HEK293T (cell line): ENCODE data around the gene KDM5A.

Experiments used
- CTCF ChIA-PET: fragments of 350-600 bp; formaldehyde crosslinking; extraction: SDS; loops from one replicate; lab custom pipeline; 2021; ENCODE audit warnings: antibody characterized with exemption, inconsistent platforms; lab: Yijun Ruan, JAX
- POLR2A ChIA-PET: fragments of 350-600 bp; formaldehyde crosslinking; extraction: SDS; loops from one replicate; lab custom pipeline; 2020; ENCODE audit warnings: antibody characterized with exemption, inconsistent platforms; lab: Yijun Ruan, JAX
- DNase-seq: peaks from one replicate; pipeline ENCODE4 v3.0.0; 2012; ENCODE audit warnings: mixed read lengths; ENCODE audit errors: extremely low spot score
- ARNT ChIP-seq: fragments of 450-650 bp; IDR thresholded peaks from 2 replicates; pipeline ENCODE4 v1.6.1; 2017; ENCODE audit warnings: mild to moderate bottlenecking
- BHLHE40 ChIP-seq: fragments of 450-650 bp; IDR thresholded peaks from 2 replicates; pipeline ENCODE4 v1.6.1; 2016; ENCODE audit warnings: mild to moderate bottlenecking, moderate library complexity, borderline replicate concordance
- CTBP1 ChIP-seq: fragments of 450-650 bp; IDR thresholded peaks from 2 replicates; pipeline ENCODE4 v1.6.1; 2016; ENCODE audit warnings: borderline replicate concordance
- ELF4 ChIP-seq: fragments of 450-650 bp; IDR thresholded peaks from 2 replicates; pipeline ENCODE4 v1.6.1; 2017; ENCODE audit warnings: antibody characterized with exemption
- FOXA1 ChIP-seq: fragments of 450-650 bp; IDR thresholded peaks from 2 replicates; pipeline ENCODE4 v1.6.1; 2016; ENCODE audit warnings: mild to moderate bottlenecking
- FOXK2 ChIP-seq: fragments of 450-650 bp; IDR thresholded peaks from 2 replicates; pipeline ENCODE4 v1.6.1; 2016; ENCODE audit warnings: mild to moderate bottlenecking
- FOXM1 ChIP-seq: fragments of 450-650 bp; IDR thresholded peaks from 2 replicates; pipeline ENCODE4 v1.6.1; 2017; ENCODE audit warnings: mild to moderate bottlenecking, borderline replicate concordance
- HDGF ChIP-seq: fragments of 450-650 bp; IDR thresholded peaks from 2 replicates; pipeline ENCODE4 v1.6.1; 2017; ENCODE audit warnings: antibody characterized with exemption, borderline replicate concordance
- L3MBTL2 ChIP-seq: fragments of 450-650 bp; conservative IDR thresholded peaks from 2 replicates; pipeline ENCODE4 v1.6.1; 2016; ENCODE audit warnings: mild to moderate bottlenecking
- LEF1 ChIP-seq: fragments of 450-650 bp; IDR thresholded peaks from 2 replicates; pipeline ENCODE4 v1.6.1; 2017; ENCODE audit warnings: mild to moderate bottlenecking, borderline replicate concordance
- NFRKB ChIP-seq: fragments of 450-650 bp; IDR thresholded peaks from 2 replicates; pipeline ENCODE4 v1.6.1; 2016; ENCODE audit warnings: mild to moderate bottlenecking, moderate library complexity
- SP1 ChIP-seq: fragments of 450-650 bp; IDR thresholded peaks from 2 replicates; pipeline ENCODE4 v1.6.1; 2017
- SUZ12 ChIP-seq: fragments of 450-650 bp; IDR thresholded peaks from 2 replicates; pipeline ENCODE4 v1.6.1; 2016; ENCODE audit warnings: mild to moderate bottlenecking
- TARDBP ChIP-seq: fragments of 450-650 bp; IDR thresholded peaks from 2 replicates; pipeline ENCODE4 v1.6.1; 2016
- ZNF384 ChIP-seq: fragments of 450-650 bp; IDR thresholded peaks from 2 replicates; pipeline ENCODE4 v1.6.1; 2016
- TF ChIP-seq, protein P1 (sequence below): fragments of 450-650 bp; IDR thresholded peaks from 2 replicates; pipeline ENCODE4 v1.6.1; 2016

The KDM5A gene

DNA sequence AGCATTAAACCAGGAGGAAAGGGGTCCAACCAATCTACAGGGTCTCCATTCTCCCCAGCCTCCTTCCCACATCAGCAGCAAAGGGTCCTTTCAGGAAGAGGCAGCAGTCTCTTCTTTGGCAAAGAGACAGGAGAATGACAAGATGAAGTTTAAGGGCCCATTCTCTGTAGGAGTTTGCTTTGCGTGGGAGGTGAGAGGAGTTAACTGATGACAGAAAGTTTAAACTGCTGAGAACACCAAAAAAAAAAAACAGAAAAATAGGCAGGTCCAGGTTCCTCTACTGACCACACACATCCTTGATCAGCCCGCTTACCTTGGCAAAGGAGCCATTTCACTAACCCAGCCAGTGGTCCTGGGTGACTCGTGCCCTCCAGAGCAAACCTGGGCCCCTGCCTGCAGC, 132.2 kb downstream of the KDM5A start:
- TF ChIP-seq LEF1 (no peak), HDGF (no peak), ARNT (no peak), FOXK2 (no peak), TARDBP (no peak), SP1 (no peak)
- TF ChIP-seq, protein P1, sequence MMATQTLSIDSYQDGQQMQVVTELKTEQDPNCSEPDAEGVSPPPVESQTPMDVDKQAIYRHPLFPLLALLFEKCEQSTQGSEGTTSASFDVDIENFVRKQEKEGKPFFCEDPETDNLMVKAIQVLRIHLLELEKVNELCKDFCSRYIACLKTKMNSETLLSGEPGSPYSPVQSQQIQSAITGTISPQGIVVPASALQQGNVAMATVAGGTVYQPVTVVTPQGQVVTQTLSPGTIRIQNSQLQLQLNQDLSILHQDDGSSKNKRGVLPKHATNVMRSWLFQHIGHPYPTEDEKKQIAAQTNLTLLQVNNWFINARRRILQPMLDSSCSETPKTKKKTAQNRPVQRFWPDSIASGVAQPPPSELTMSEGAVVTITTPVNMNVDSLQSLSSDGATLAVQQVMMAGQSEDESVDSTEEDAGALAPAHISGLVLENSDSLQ: no peak
- ChIA-PET POLR2A (no interaction called here), CTCF (no interaction called here)
- no peak for DNase-seq

DNA sequence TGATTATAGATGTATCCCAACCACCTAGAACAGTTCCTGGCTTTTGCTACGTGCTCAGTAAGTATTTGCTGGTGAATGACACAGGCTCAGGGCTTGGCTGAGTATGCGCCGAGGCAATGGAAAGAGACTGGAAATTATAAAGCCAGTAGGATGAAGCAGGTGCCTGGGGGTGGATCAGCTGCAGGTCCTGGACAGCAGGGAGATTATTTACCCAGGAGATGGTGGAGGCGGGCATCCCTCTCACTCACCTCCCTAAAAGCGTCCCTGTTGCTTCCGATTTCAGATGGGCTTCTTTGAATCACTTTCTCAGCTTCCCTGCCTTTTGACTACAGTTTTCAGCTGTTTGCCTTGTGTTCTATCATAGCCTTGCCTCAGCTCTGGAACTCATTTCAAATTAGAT, 132.9 kb downstream of the KDM5A start:
- TF ChIP-seq, protein P1: no peak
- TF ChIP-seq LEF1 (no peak), CTBP1 (no peak), SP1 (no peak), FOXK2 (no peak), L3MBTL2 (no peak), ARNT (no peak), ELF4 (no peak), TARDBP (no peak), SUZ12 (no peak), BHLHE40 (no peak), HDGF (no peak), FOXA1 (no peak), ZNF384 (no peak), FOXM1 (no peak), NFRKB (no peak)
- CTCF ChIA-PET: no interaction called here

DNA sequence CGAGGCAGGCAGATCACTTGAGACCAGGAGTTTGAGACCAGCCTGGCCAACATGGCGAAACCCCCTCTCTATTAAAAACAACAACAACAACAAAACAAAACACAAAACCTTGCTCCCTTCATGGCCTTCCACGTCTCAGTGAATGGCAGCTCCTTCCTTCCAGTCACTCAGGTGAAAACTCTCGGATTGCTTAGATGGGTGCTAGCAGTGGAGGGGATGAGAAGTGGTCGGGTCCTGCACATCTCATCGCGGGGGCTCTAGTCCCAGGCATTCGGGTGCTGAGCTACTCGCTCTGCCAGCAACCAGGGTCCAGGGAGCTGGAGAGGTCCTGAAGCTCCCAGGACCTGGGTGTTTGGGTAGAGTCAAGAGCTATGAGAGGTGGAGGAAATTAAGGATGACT, 134.2 kb downstream of the KDM5A start:
- ChIA-PET CTCF (interaction anchor here (0.6 kb wide), 1 partner anchor 73 kb away, joined by 3 read pairs; no protein-coding TSS in a partner anchor), POLR2A (no interaction called here)
- no peak for TF ChIP-seq FOXA1
- no peak for TF ChIP-seq HDGF
- no peak for TF ChIP-seq LEF1
- no peak for TF ChIP-seq SUZ12
- TF ChIP-seq, protein P1: no peak
- no peak for TF ChIP-seq NFRKB
- no peak for DNase-seq

More for the DNA sequence above, 132.9 kb downstream of the KDM5A start:
- DNase-seq: no peak
- POLR2A ChIA-PET: no interaction called here

DNA sequence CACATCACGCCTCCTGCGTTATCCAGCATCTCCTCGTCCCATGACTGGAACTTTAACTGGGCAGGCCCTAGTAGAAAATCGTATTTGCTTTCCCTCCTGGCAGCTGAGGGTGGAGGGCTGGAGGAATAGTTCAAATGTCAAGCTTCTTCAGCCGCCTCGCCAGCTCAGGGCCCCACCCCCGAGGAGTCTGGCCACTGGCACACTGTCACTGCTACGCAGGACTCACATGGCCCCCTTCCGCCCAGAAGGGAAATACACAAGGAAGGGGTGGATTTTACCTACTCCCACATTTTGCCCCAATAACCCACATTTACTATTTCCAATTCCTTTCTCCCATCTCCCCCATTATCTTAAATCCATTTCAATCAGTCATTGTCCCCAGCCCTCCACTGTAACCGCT, 135.1 kb downstream of the KDM5A start:
- TF ChIP-seq CTBP1: no peak
- no peak for TF ChIP-seq ARNT
- TF ChIP-seq ELF4: no peak
- no peak for TF ChIP-seq NFRKB
- no peak for TF ChIP-seq BHLHE40
- no peak for TF ChIP-seq SUZ12
- no peak for TF ChIP-seq HDGF
- TF ChIP-seq FOXM1: no peak
- TF ChIP-seq LEF1: no peak
- no peak for TF ChIP-seq ZNF384
- TF ChIP-seq, protein P1: no peak
- TF ChIP-seq L3MBTL2: no peak
- no peak for TF ChIP-seq TARDBP
- no peak for DNase-seq
- ChIA-PET CTCF (no interaction called here), POLR2A (no interaction called here)

DNA sequence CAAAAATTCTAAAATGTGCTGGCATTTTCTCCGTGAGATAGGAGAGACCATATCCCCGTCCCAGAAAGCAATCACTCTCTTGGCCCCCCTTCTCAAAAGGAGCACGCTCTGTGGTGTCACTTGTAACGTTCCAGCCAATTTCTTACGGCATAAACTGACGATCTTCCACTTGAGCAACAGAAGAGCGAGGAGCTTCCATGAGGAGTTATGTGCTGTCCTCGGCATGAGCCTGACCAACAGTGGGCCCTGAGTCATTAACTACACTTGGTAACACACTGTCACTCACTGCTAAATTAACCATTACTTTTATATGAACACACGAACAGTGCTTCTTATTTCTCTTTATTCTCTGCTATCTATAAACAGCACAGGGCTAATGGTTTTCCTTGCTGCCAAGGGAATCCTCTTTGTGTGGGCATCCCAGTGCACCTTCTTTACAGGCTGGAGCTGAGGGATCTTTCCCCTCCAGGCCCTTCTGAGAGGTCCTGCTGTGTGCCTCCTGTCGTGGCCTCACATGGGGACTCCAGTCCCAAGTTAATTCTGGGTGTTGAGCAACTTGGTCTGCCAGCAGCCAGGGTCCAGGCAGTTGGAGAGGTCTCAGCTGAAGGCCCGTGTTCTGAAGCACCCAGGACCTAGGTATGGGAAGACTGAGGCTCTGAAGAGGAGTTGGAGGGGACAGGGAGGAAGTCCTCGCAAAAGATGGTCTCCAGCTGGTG, 135.8 kb downstream of the KDM5A start:
- TF ChIP-seq ZNF384 (no peak), LEF1 (no peak)
- POLR2A ChIA-PET: no interaction called here
- CTCF ChIA-PET: no interaction called here
- DNase-seq: no peak

DNA sequence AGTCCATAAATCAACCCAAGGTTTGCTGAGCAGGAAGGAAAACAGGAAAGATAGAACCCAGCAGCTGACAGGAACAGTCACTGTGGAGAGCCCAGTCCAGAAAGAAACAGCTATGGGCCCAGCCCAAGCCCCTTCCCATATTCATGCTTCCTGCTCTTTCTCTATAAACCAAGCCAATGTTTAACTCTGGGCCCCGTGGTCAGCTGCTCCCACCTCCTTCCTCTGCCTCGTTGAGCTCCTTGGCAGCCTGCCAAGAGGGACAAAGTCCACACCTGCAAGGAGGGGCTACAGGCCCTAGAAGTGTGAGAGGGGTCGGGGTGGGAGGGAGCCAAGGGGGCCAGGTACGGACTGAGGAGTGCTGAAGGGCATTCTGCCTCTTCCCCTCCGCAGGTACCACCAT, 136.5 kb downstream of the KDM5A start:
- DNase-seq: no peak
- no peak for TF ChIP-seq TARDBP
- TF ChIP-seq, protein P1: no peak
- no peak for TF ChIP-seq SUZ12
- TF ChIP-seq LEF1: no peak
- POLR2A ChIA-PET: no interaction called here
- CTCF ChIA-PET: no interaction called here
